T-cell (primary cell): ENCODE measurements around the gene SMARCC1. TPM values are rescaled to one million over a fixed set of nuclear protein-coding genes. Genes with fewer than 3 reads are reported as not detected.

Experiments used
- ATAC-seq, 4 experiments: fragments of 200-7000 bp in 3 of 4; fragments of 150-1000 bp in 1 of 4; cut with Tn5 transposase; replicated peaks in 1 of 4; 1 replicate in 3 of 4; 2 replicates in 1 of 4; pipeline ENCODE4 v1.10.0; 2021; ENCODE audit warnings: moderate library complexity in 3 of 4, mild to moderate bottlenecking in 2 of 4, moderate number of reproducible peaks in 1 of 4
- CTCF ChIA-PET, 2 donors: fragments of 300-600 bp; sonication (Branson Sonifier 250); formaldehyde crosslinking; loops; one replicate each; lab custom pipeline; 2022; ENCODE audit warnings: antibody characterized with exemption in 2 of 2; lab: Charles Lee
- POLR2A ChIA-PET, 2 donors: fragments of 300-600 bp; sonication (Branson Sonifier 250); formaldehyde crosslinking; loops; one replicate each; lab custom pipeline; 2022; ENCODE audit warnings: antibody characterized with exemption in 2 of 2; lab: Charles Lee
- DNase-seq, 35 experiments: peaks; one replicate each; pipeline versions ENCODE4 v3.0.0 to v3.0.0-alpha.2; 2013 to 2023
- H3K27ac ChIP-seq: one replicate; pipeline ENCODE4 v1.5.1; 2013; ENCODE audit warnings: low read length
- H3K27me3 ChIP-seq, 2 experiments: replicated peaks in 1 of 2; 1 replicate in 1 of 2; 2 replicates in 1 of 2; pipeline versions ENCODE4 v1.6.1 to v1.7.0; 2013; ENCODE audit warnings: low read length in 1 of 2, mixed read lengths in 1 of 2; ENCODE audit not compliant: control insufficient read depth in 2 of 2, insufficient read depth in 2 of 2; ENCODE audit errors: extremely low read depth in 1 of 2
- H3K36me3 ChIP-seq, 2 donors: 1 replicate in 1 of 2; 2 replicates in 1 of 2; pipeline versions ENCODE4 v1.6.1 to v1.7.0; 2013; ENCODE audit warnings: low read length in 1 of 2; ENCODE audit not compliant: control insufficient read depth in 2 of 2, insufficient read depth in 1 of 2; ENCODE audit errors: extremely low read depth in 1 of 2
- H3K4me1 ChIP-seq, 2 experiments: 1 replicate in 1 of 2; 2 replicates in 1 of 2; pipeline versions ENCODE4 v1.6.1 to v1.7.0; 2013; ENCODE audit warnings: low read length in 2 of 2, mixed read lengths in 1 of 2; ENCODE audit not compliant: insufficient read depth in 2 of 2, control insufficient read depth in 1 of 2; ENCODE audit errors: extremely low read depth in 1 of 2
- H3K4me3 ChIP-seq, 2 donors: 1 replicate in 1 of 2; 2 replicates in 1 of 2; pipeline versions ENCODE4 v1.5.1 to v1.7.0; 2013; ENCODE audit warnings: mild to moderate bottlenecking in 2 of 2, low read length in 1 of 2, moderate library complexity in 1 of 2; ENCODE audit not compliant: control insufficient read depth in 1 of 2; ENCODE audit errors: extremely low read depth in 1 of 2
- H3K9me3 ChIP-seq: 2 replicates; pipeline ENCODE4 v1.7.0; 2013
- H3K27ac Mint-ChIP-seq, 2 donors: one replicate each; pipeline ENCODE4 v1.8.0; 2020 to 2021; ENCODE audit warnings: mild to moderate bottlenecking in 2 of 2, mixed read lengths in 2 of 2
- H3K27me3 Mint-ChIP-seq, 2 donors: one replicate each; pipeline ENCODE4 v1.8.0; 2021 to 2022; ENCODE audit warnings: mixed read lengths in 2 of 2
- H3K36me3 Mint-ChIP-seq: one replicate; pipeline ENCODE4 v1.8.0; 2021; ENCODE audit warnings: mixed read lengths
- H3K4me1 Mint-ChIP-seq, 3 donors: one replicate each; pipeline ENCODE4 v1.8.0; 2020 to 2022; ENCODE audit warnings: mixed read lengths in 3 of 3, mild to moderate bottlenecking in 1 of 3
- H3K4me3 Mint-ChIP-seq, 3 donors: one replicate each; pipeline ENCODE4 v1.8.0; 2020 to 2022; ENCODE audit warnings: mild to moderate bottlenecking in 3 of 3, mixed read lengths in 3 of 3, moderate library complexity in 3 of 3
- H3K9me3 Mint-ChIP-seq, 3 donors: one replicate each; pipeline ENCODE4 v1.8.0; 2020 to 2022; ENCODE audit warnings: mixed read lengths in 3 of 3
- WGBS: methylation state at CpG from one replicate; pipeline ENCODE4 v1.1.5; 2013; ENCODE audit warnings: missing lambda C conversion rate; ENCODE audit not compliant: insufficient coverage; 5-methylcytosine and 5-hydroxymethylcytosine counted together
- total RNA-seq, 35 experiments: library from RNA in 6 of 35; stranded (reverse) in 6 of 35; fragments of 120-200 nt in 1 of 35; gene quantifications; one replicate each; pipeline versions ENCODE4 v1.2.1 to v1.2.4 and lab custom pipeline; 2013 to 2026

SMARCC1 gene
- total RNA-seq, 5 donors from 2014 or later (not counting 1 experiment from before 2014, with no cell fraction given): 88.9 to 99.3 (median 92.4) TPM

GRCh38 chr3:47606165-47606564 lies 175.5 kb downstream of the SMARCC1 start:
- Mint-ChIP-seq H3K9me3 (no peaks in the 10 kb centered on the region), H3K27ac (no peak overlapping the region), H3K27me3 (no peaks in the 10 kb centered on the region), H3K36me3 (peaks cover 56% of the 10 kb centered on the region), H3K4me1 (no peaks in the 10 kb centered on the region), H3K4me3 (no peak overlapping the region)
- DNase-seq: no peak
- ChIA-PET CTCF (no interaction called here), POLR2A (interaction anchor here in 1 of 2 donors (0.7 kb wide), 1 partner anchor 16 kb away, joined by 7 read pairs; no protein-coding TSS in a partner anchor)
- Histone ChIP-seq H3K4me3 (no peak overlapping the region), H3K27me3 (no peaks in the 10 kb centered on the region), H3K9me3 (no peaks in the 10 kb centered on the region), H3K4me1 (no peaks in the 10 kb centered on the region), H3K27ac (no peak overlapping the region), H3K36me3 (peaks cover 9 to 54% of the 10 kb centered on the region in 2 donors)
- 100% methylated on average over 3 of the region's 5 CpGs for WGBS
- ATAC-seq: no peak

DNA sequence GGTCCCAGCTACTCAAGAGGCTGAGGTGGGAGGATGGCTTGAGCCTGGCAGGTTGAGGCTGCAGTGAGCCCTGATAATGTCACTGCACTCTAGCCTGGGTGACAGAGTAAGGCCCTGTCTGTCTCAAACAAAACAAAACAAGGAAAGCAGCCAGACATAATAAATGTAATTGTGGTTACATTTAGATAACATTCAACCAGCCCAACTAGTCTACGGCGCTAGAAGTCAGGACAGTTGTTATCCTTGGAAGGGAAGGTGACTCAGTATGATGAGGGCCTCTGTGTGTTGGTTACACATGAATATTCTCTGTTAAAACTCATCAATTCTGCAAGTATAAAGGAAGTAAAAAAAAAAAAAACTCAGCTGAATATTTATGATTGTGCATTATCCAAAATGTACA lies 176.0 kb downstream of the SMARCC1 start:
- ATAC-seq (no peak), DNase-seq (no peak)
- no peaks in the 10 kb centered on the region for H3K27me3 Mint-ChIP-seq
- CTCF ChIA-PET: no interaction called here
- no peaks in the 10 kb centered on the region for H3K9me3 Mint-ChIP-seq
- H3K4me3 Mint-ChIP-seq: no peak overlapping the region
- POLR2A ChIA-PET: interaction anchor here in 1 of 2 donors (0.6 kb wide), 1 partner anchor 36 kb away, joined by 4 read pairs; no protein-coding TSS in a partner anchor
- peaks cover 9 to 51% of the 10 kb centered on the region in 2 donors for H3K36me3 ChIP-seq
- H3K4me1 ChIP-seq: no peaks in the 10 kb centered on the region
- H3K9me3 ChIP-seq: no peaks in the 10 kb centered on the region
- no peak overlapping the region for H3K27ac ChIP-seq
- no peak overlapping the region for H3K27ac Mint-ChIP-seq
- H3K4me3 ChIP-seq: no peak overlapping the region
- no peaks in the 10 kb centered on the region for H3K27me3 ChIP-seq
- no peaks in the 10 kb centered on the region for H3K4me1 Mint-ChIP-seq
- WGBS: no CpG with 5 or more reads among the region's 2 CpGs
- peaks cover 56% of the 10 kb centered on the region for H3K36me3 Mint-ChIP-seq

DNA sequence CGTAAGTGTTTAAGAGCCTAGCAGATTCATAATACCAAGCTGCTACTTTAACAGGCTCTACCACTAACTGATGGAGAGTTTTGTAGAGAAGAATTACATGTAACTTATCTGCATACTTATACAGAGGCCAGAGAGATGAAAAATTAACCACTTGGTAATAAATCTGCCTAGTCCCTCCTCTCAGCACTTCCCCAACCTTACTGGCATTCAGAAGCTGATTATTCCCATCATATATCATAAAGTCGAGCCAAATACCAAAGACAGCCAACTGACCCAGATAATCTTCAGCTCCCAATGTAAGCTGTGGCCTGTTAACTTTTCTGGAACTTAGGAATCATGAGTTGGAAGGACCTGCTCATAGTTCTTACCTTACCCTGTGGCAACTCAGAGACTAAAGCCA lies 177.5 kb downstream of the SMARCC1 start:
- no peak for ATAC-seq
- no peak overlapping the region for H3K27ac Mint-ChIP-seq
- no peaks in the 10 kb centered on the region for H3K4me1 Mint-ChIP-seq
- ChIA-PET POLR2A (no interaction called here), CTCF (no interaction called here)
- H3K4me3 Mint-ChIP-seq: no peak overlapping the region
- no peak overlapping the region for H3K27ac ChIP-seq
- no peaks in the 10 kb centered on the region for H3K27me3 Mint-ChIP-seq
- H3K4me1 ChIP-seq: no peaks in the 10 kb centered on the region
- no peaks in the 10 kb centered on the region for H3K9me3 Mint-ChIP-seq
- H3K4me3 ChIP-seq: no peak overlapping the region
- no peak for DNase-seq
- H3K36me3 Mint-ChIP-seq: peaks cover 45% of the 10 kb centered on the region
- WGBS: no CpG with 5 or more reads among the region's 2 CpGs
- no peaks in the 10 kb centered on the region for H3K27me3 ChIP-seq
- H3K36me3 ChIP-seq: peaks cover 6 to 48% of the 10 kb centered on the region in 2 donors
- H3K9me3 ChIP-seq: no peaks in the 10 kb centered on the region

DNA sequence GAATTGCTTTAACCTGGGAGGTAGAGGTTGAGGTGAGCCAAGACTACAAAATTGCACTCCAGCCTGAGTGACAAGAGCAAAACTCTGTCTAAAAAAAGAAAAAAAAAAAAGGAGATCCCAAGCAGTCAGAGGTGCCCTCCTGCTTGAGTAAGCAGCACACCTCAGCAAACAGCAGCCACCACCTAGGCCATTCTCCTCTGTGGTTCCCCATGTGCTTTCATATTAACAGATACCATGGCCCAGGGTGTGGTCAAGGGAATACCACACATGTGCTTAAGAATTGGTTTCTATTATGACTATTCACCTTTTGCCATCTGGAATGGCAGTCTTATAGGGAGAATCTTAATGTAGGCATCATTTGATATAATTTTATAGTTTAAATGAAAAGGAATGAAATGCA lies 178.4 kb downstream of the SMARCC1 start:
- H3K4me1 Mint-ChIP-seq: no peaks in the 10 kb centered on the region
- no peaks in the 10 kb centered on the region for H3K9me3 Mint-ChIP-seq
- Histone ChIP-seq H3K9me3 (no peaks in the 10 kb centered on the region), H3K36me3 (peaks cover 6 to 49% of the 10 kb centered on the region in 2 donors), H3K4me1 (no peaks in the 10 kb centered on the region), H3K27me3 (no peaks in the 10 kb centered on the region), H3K4me3 (no peak overlapping the region), H3K27ac (no peak overlapping the region)
- no peak overlapping the region for H3K27ac Mint-ChIP-seq
- ATAC-seq: no peak
- no peak for DNase-seq
- no peak overlapping the region for H3K4me3 Mint-ChIP-seq
- ChIA-PET POLR2A (no interaction called here), CTCF (no interaction called here)
- no peaks in the 10 kb centered on the region for H3K27me3 Mint-ChIP-seq
- H3K36me3 Mint-ChIP-seq: peaks cover 39% of the 10 kb centered on the region

DNA sequence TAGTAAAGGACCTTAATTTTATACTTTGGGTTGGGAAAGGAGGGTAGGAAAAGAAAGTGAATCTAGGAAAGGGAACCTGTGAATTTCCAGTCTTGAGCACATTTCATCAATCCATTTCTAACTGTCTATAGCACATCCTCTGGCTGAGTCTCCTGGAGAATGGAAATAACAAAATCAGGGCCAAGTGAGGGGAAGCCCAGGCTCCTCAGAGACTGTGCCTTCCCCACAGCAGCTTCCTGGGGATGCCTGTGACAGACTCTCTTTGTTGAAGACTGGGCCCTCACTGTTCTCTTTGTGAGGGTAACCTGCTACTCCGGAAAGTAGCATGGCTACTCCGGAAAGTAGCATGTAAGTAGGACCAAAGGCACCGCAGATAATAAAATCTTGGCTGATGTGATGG lies 180.4 kb downstream of the SMARCC1 start:
- H3K9me3 ChIP-seq: no peaks in the 10 kb centered on the region
- no peaks in the 10 kb centered on the region for H3K4me1 Mint-ChIP-seq
- H3K27me3 ChIP-seq: no peaks in the 10 kb centered on the region
- no peaks in the 10 kb centered on the region for H3K27me3 Mint-ChIP-seq
- 100% methylated on average over 3 of the region's 3 CpGs for WGBS
- peak overlapping the region in 1 of 2 donors; percentile 23 for H3K27ac Mint-ChIP-seq
- ChIA-PET CTCF (interaction anchor here in 1 of 2 donors (0.5 to 0.6 kb wide), 2 partner anchors 192 to 692 kb away, joined by 3 to 4 read pairs; no protein-coding TSS in a partner anchor), POLR2A (no interaction called here)
- H3K4me3 Mint-ChIP-seq: no peak overlapping the region
- H3K9me3 Mint-ChIP-seq: no peaks in the 10 kb centered on the region
- peaks cover 11 to 52% of the 10 kb centered on the region in 2 donors for H3K36me3 ChIP-seq
- DNase-seq (no peak), ATAC-seq (no peak)
- no peak overlapping the region for H3K4me3 ChIP-seq
- H3K4me1 ChIP-seq: no peaks in the 10 kb centered on the region
- peaks cover 34% of the 10 kb centered on the region for H3K36me3 Mint-ChIP-seq
- H3K27ac ChIP-seq: no peak overlapping the region

- CTCF ChIA-PET: no interaction called here
- no peak overlapping the region for H3K27ac ChIP-seq
- no peak overlapping the region for H3K4me3 ChIP-seq
- 90% methylated on average over 2 of the region's 3 CpGs for WGBS
- Mint-ChIP-seq H3K4me3 (no peak overlapping the region), H3K27ac (peak overlapping the region in 1 of 2 donors; percentile 16), H3K9me3 (no peaks in the 10 kb centered on the region), H3K36me3 (peaks cover 38% of the 10 kb centered on the region), H3K4me1 (no peaks in the 10 kb centered on the region), H3K27me3 (no peaks in the 10 kb centered on the region)
- ATAC-seq: no peak
- H3K27me3 ChIP-seq: no peaks in the 10 kb centered on the region
- peaks cover 4 to 54% of the 10 kb centered on the region in 2 donors for H3K36me3 ChIP-seq
- no peaks in the 10 kb centered on the region for H3K9me3 ChIP-seq
- POLR2A ChIA-PET: no interaction called here
- no peak for DNase-seq
- no peaks in the 10 kb centered on the region for H3K4me1 ChIP-seq
Measured at GRCh38 chr3:47594792-47595191, 186.9 kb downstream of the SMARCC1 start.
